ENCODE measurements around the gene MST1. TPM values are rescaled to one million over a fixed set of nuclear protein-coding genes. Genes with fewer than 3 reads are reported as not detected.

MST1 gene
- total and polyA plus RNA-seq, 3 donors from 2014 or later, result 60.3 to 73.4 (median 67.1) TPM

DNA sequence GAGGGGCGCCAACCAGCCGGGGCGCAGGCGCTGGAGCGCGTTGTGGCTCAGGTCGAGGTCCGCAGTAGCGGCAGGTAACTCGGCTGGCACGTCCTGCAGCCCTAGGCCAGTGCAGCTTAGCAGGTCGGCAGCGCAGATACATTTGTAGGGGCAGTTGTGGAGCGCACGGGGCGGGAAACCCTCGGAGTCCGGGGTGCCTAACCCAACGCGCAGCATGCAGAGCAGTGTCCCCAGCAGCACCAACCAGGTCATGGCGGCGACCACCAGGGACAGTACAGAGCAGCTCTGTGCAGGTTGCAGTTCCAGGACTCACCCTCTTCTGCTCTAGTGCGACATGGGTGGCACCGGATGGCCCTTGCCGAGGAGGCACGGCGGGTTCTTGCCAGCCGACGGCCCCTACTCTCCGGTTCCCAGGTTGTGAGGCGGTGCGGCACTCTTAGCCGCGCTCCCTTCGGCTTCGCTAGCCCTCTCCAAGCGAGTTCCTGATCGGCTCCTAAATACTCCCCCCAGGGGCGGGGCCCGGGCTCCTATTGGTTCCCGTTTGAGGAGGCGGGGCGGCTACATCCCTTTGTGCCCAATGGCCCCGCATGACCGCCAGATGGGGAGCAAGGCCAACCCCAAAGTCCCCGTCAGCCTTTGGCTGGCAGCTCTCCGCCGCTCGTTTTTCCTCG, 30.1 kb upstream of the MST1 start, which contains the start of gene AMIGO3:
Gene AMIGO3 (minus strand): TSS at position 471 of the 671 bp plus-strand sequence. CDS start 219 bp downstream, at position 252.
- peak; percentile 99 for DNase-seq
- peak within 1 kb of the TSS in 1 of 2 donors; percentile 62 for H3K27ac ChIP-seq
- intact Hi-C loops (cut with DNase I; ENCODE audit: low total_unique reads), result no loop called here
- no peaks in the 10 kb centered on the region for H3K36me3 ChIP-seq (ENCODE audit: low read depth, missing control alignments)
- no peaks in the 10 kb centered on the region for H3K9me3 ChIP-seq
- peak within 1 kb of the TSS; percentile 33 to 58 for H3K4me3 ChIP-seq
- H3K4me1 ChIP-seq, result peaks cover 19% of the 10 kb centered on the region
- no peaks in the 10 kb centered on the region for H3K27me3 ChIP-seq
- WGBS, 2 donors, result 1 to 2% methylated on average over 9 to 47 of the region's 50 CpGs
- TF ChIP-seq POLR2A (IDR thresholded peaks at IDR 0.05), result peak; percentile 69
- TF ChIP-seq, protein P1, sequence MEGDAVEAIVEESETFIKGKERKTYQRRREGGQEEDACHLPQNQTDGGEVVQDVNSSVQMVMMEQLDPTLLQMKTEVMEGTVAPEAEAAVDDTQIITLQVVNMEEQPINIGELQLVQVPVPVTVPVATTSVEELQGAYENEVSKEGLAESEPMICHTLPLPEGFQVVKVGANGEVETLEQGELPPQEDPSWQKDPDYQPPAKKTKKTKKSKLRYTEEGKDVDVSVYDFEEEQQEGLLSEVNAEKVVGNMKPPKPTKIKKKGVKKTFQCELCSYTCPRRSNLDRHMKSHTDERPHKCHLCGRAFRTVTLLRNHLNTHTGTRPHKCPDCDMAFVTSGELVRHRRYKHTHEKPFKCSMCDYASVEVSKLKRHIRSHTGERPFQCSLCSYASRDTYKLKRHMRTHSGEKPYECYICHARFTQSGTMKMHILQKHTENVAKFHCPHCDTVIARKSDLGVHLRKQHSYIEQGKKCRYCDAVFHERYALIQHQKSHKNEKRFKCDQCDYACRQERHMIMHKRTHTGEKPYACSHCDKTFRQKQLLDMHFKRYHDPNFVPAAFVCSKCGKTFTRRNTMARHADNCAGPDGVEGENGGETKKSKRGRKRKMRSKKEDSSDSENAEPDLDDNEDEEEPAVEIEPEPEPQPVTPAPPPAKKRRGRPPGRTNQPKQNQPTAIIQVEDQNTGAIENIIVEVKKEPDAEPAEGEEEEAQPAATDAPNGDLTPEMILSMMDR (IDR thresholded peaks at IDR 0.05), result peak; percentile 61 to 65 (median 62)

DNA sequence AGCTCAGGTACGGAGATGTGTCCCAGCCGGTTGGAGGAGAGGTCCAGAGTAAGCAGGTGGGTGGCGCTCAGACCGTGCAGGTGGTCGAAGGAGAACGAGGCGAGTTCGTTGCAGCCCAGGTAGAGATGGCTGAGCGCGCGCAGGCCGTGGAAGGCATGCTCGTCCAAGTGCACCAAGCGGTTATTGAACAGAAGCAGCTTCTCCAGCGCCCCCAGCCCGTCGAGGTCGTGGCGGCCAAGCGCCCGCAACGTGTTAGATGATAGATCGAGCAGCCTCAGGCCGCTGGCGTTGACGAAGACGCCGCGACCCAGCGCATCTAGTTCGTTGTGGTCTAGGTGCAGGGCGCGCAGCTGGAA, 29.6 kb upstream of the MST1 start:
- H3K4me1 ChIP-seq, result peaks cover 19% of the 10 kb centered on the region
- TF ChIP-seq, protein P1 (IDR thresholded peaks at IDR 0.05), result no peak
- TF ChIP-seq POLR2A (IDR thresholded peaks at IDR 0.05), result no peak
- H3K27ac ChIP-seq, result no peak overlapping the region
- no peaks in the 10 kb centered on the region for H3K36me3 ChIP-seq (ENCODE audit: low read depth, missing control alignments)
- DNase-seq, result no peak
- H3K27me3 ChIP-seq, result no peaks in the 10 kb centered on the region
- 4 to 14% methylated on average over 21 to 31 of the region's 33 CpGs for WGBS, 2 donors
- peak overlapping the region; percentile 33 to 58 for H3K4me3 ChIP-seq
- intact Hi-C loops (cut with DNase I; ENCODE audit: low total_unique reads), result no loop called here
- no peaks in the 10 kb centered on the region for H3K9me3 ChIP-seq

- intact Hi-C loops (cut with DNase I; ENCODE audit: low total_unique reads), result no loop called here
- no peaks in the 10 kb centered on the region for H3K27me3 ChIP-seq
- peak overlapping the region in 1 of 2 donors; percentile 58 for H3K4me3 ChIP-seq
- H3K27ac ChIP-seq, result peak overlapping the region in 1 of 2 donors; percentile 6
- DNase-seq, result no peak
- TF ChIP-seq, protein P1 (IDR thresholded peaks at IDR 0.05), result no peak
- no peak for TF ChIP-seq POLR2A (IDR thresholded peaks at IDR 0.05)
- H3K36me3 ChIP-seq (ENCODE audit: low read depth, missing control alignments), result no peaks in the 10 kb centered on the region
- WGBS, 2 donors, result 15 to 60% methylated on average over 12 to 72 of the region's 75 CpGs
- H3K9me3 ChIP-seq, result no peaks in the 10 kb centered on the region
- peaks cover 18% of the 10 kb centered on the region for H3K4me1 ChIP-seq
These were observed 28.9 kb upstream of the MST1 start for GRCh38 chr3:49717959-49718857.

DNA sequence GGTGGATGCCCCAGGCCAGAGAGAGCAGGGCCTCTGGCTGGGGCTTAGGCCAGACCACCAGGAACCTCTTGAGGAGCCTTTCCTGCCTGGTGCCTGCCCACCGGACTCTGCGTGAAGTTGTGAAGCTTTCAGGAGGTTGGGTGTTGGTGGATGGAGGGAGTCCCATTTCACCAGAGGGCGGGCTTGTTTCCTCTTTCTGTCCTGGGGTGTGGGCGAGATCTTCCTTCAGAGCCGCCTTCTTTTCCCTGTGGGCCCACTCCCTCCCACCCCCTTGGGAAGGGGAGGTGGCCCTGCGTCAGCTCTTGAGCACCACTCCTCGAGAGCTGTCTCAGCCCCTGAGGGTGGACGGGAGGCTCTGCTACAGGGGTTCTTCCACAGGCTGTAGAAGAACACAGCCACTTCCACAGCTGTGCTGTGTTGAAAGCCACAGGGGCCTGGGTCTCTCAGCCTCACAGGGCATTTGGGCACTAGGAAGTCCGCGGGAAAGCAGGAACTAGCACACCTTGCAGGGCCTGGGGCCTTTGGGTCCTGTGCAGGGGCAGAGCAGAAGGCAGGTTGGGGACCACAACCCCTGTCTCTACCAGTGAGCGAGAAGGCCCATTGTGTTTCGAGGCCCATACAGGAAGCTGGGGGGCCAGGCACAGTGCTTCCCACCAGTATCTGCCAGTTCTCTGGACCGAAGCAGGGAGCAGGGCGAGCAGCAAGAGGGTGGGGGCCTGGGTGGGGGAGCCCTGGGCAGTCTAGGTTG, 28.1 kb upstream of the MST1 start:
- Histone ChIP-seq H3K27ac (peak overlapping the region in 1 of 2 donors; percentile 6), H3K27me3 (no peaks in the 10 kb centered on the region), H3K9me3 (no peaks in the 10 kb centered on the region), H3K4me3 (no peak overlapping the region), H3K4me1 (peaks cover 10% of the 10 kb centered on the region), H3K36me3 (ENCODE audit: low read depth, missing control alignments) (no peaks in the 10 kb centered on the region)
- intact Hi-C loops (cut with DNase I; ENCODE audit: low total_unique reads), result no loop called here
- no peak for DNase-seq
- 85 to 88% methylated on average over 8 to 14 of the region's 14 CpGs for WGBS, 2 donors
- TF ChIP-seq POLR2A (IDR thresholded peaks at IDR 0.05), result no peak
- TF ChIP-seq, protein P1 (IDR thresholded peaks at IDR 0.05), result no peak
